Heart left ventricle (tissue), 16 donors: ENCODE data around the gene ENKD1. TPM values are rescaled to one million over a fixed set of nuclear protein-coding genes. Genes with fewer than 3 reads are reported as not detected.

Experiments used
- ATAC-seq, 4 donors: fragments of 200-7000 bp; cut with Tn5 transposase; one replicate each; pipeline ENCODE4 v1.9.1; 2020 to 2022; ENCODE audit warnings: moderate library complexity in 4 of 4, mild to moderate bottlenecking in 3 of 4, moderate number of reproducible peaks in 1 of 4
- DNase-seq, 5 donors: peaks; one replicate each; pipeline ENCODE4 v3.0.0-alpha.2; 2020
- H3K27ac ChIP-seq, 12 donors: fragments of 200-600 bp; sonication (generic) in 4 of 12; one replicate each; pipeline versions ENCODE4 v1.5.0 to v1.8.0; 2016 to 2022; ENCODE audit warnings: mild to moderate bottlenecking in 2 of 12
- H3K27me3 ChIP-seq, 9 donors: fragments of 200-600 bp; sonication (generic) in 2 of 9; one replicate each; pipeline versions ENCODE4 v1.5.1 to v1.8.0; 2016 to 2022; ENCODE audit warnings: mild to moderate bottlenecking in 3 of 9
- H3K36me3 ChIP-seq, 9 donors: fragments of 200-600 bp; sonication (generic) in 2 of 9; one replicate each; pipeline versions ENCODE4 v1.5.0 to v1.8.0; 2018 to 2022; ENCODE audit warnings: mild to moderate bottlenecking in 2 of 9
- H3K4me1 ChIP-seq, 12 donors: fragments of 200-600 bp; sonication (generic) in 4 of 12; one replicate each; pipeline versions ENCODE4 v1.5.0 to v1.8.0; 2016 to 2022; ENCODE audit warnings: mild to moderate bottlenecking in 3 of 12
- H3K4me3 ChIP-seq, 12 donors: fragments of 200-600 bp; sonication (generic) in 4 of 12; one replicate each; pipeline versions ENCODE4 v1.5.0 to v1.8.0; 2017 to 2022; ENCODE audit warnings: mild to moderate bottlenecking in 9 of 12, moderate library complexity in 4 of 12
- H3K9me3 ChIP-seq, 12 donors: fragments of 200-600 bp; sonication (generic) in 4 of 12; one replicate each; pipeline versions ENCODE4 v1.5.0 to v1.8.0; 2016 to 2022; ENCODE audit warnings: mild to moderate bottlenecking in 1 of 12
- CTCF ChIP-seq, 12 donors: fragments of 200-600 bp; sonication (generic) in 4 of 12; IDR thresholded peaks; one replicate each; pipeline versions ENCODE4 v1.5.0 to v1.8.0; 2018 to 2022; ENCODE audit warnings: antibody characterized with exemption in 12 of 12, mild to moderate bottlenecking in 5 of 12
- POLR2A ChIP-seq, 2 donors: fragments of 450-650 bp; IDR thresholded peaks; one replicate each; pipeline ENCODE4 v1.6.1; 2017; ENCODE audit warnings: antibody characterized with exemption in 2 of 2, mild to moderate bottlenecking in 2 of 2, moderate library complexity in 2 of 2
- WGBS, 4 donors: extraction: QIAGEN DNeasy Blood & Tissue Kit in 2 of 4; methylation state at CpG; one replicate each; pipeline versions ENCODE4 v1.1.5 to v1.1.7; 2013 to 2018; 5-methylcytosine and 5-hydroxymethylcytosine counted together
- intact Hi-C, 10 donors: fragments of 100-400 bp; cut with DNase I; formaldehyde crosslinking; loops; one replicate each; pipeline versions ENCODE4 v1.11.1 to v1.14.2; 2022
- polyA plus RNA-seq, 2 donors: library from polyadenylated mRNA; stranded (reverse); fragments of 200-250 nt; gene quantifications; one replicate each; pipeline ENCODE4 v1.2.3, GENCODE V29; 2013
- total RNA-seq, 9 donors: library from RNA; depleted of rRNA in 2 of 9; stranded (reverse); fragments of >200 nt in 2 of 9; fragmentation: NEBNext Ultra II Directional in 3 of 9; extraction: Animal tissue kit (Norgen Biotek cat#: 25700) in 3 of 9; gene quantifications; one replicate each; pipeline versions ENCODE4 v1.1.0 to v1.2.4, GENCODE V29; 2016 to 2023
- donor health status: ischemic (EF 13 %, LVEDD 7.1; RV severe dilation, severe dysfunction).
- donor health status: healthy with polysubstance abuse.
- donor health status: DM: no; HTN: yes; CAD: no.
- donor health status: DM: no; HTN: no; CAD: no.
- donor health status: ischemic (EF 25% LVEDD 6.9; RV normal size, moderate dysfunction).
- donor health status: ischemic (EF 25% LVEDD 5.7; RV mildly dilated, moderate dysfunction).
- donor health status: healthy.
- donor health status: DM: yes; HTN: yes; CAD: no.
- donor health status: ischemic (EF 35%, LVEDD 5.7; RV mildly dilated, moderate dysfunction).
- donor health status: nonischemic (EF 11% LVEDD 7.7; RV severe dilation, severe dysfunction).
- donor health status: DM: yes; HTN: yes; CAD: no.
- donor health status: PGD.
- donor health status: ischemic (EF 29% LVEDD 5.4; RV normal size, mild dysfunction).
- donor health status: nonischemic (EF 23%, LVEDD 6.1; RV moderate dilation, normal function).

The ENKD1 gene
- total and polyA plus RNA-seq, 11 donors, result 7.6 to 26.9 (median 10.6) TPM

- intact Hi-C loops, result loop anchor here in 3 of 10 donors (1.0 to 10.0 kb wide), 3 partner anchors 97 to 175 kb away; partner anchors contain the start of gene CTCF (in 2 of the 3)
- peak within 1 kb of the TSS; percentile 80 to 97 (median 93) for H3K27ac ChIP-seq
- TF ChIP-seq CTCF (IDR thresholded peaks at IDR 0.05) (no peak), POLR2A (IDR thresholded peaks at IDR 0.05) (peak in 1 of 2 donors; percentile 86)
- H3K4me3 ChIP-seq, result peak within 1 kb of the TSS; percentile 73 to 97 (median 82)
- peaks cover 0 to 22% (median 18%) of the 10 kb centered on the region in 12 donors for H3K4me1 ChIP-seq
- ATAC-seq, result peak; percentile 90 to 95 (median 92)
- peaks cover 0 to 10% (median 2%) of the 10 kb centered on the region in 9 donors for H3K27me3 ChIP-seq
- H3K36me3 ChIP-seq, result peaks cover 0 to 23% (median 0%) of the 10 kb centered on the region in 9 donors
- WGBS, 4 donors, result 0 to 2% (median 1%) methylated on average over 18 to 83 of the region's 83 CpGs
- DNase-seq, result peak; percentile 91 to 95 (median 92)
- H3K9me3 ChIP-seq, result no peaks in the 10 kb centered on the region
Measured at GRCh38 chr16:67659675-67660563, 6.6 kb downstream of the ENKD1 start, which contains the start of gene ACD. TSS of gene ACD (minus strand) at chr16:67660260. CDS start at chr16:67660220, 40 bp downstream.

GRCh38 chr16:67658849-67659674 lies 7.5 kb downstream of the ENKD1 start:
- H3K27ac ChIP-seq, result peak overlapping the region in 2 of 12 donors; percentile 89 to 94

GRCh38 chr16:67657751-67658518 lies 8.6 kb downstream of the ENKD1 start:
- DNase-seq, result no peak
- Histone ChIP-seq H3K27me3 (peaks cover 13 to 30% (median 20%) of the 10 kb centered on the region in 9 donors), H3K27ac (no peak overlapping the region), H3K4me1 (peaks cover 0 to 33% (median 27%) of the 10 kb centered on the region in 12 donors), H3K36me3 (peaks cover 0 to 23% (median 0%) of the 10 kb centered on the region in 9 donors), H3K9me3 (no peaks in the 10 kb centered on the region), H3K4me3 (no peak overlapping the region)
- ATAC-seq, result no peak
- intact Hi-C loops, result no loop called here
- WGBS, 4 donors, result 94 to 97% (median 96%) methylated on average over 16 to 18 of the region's 18 CpGs
- no peak for TF ChIP-seq CTCF (IDR thresholded peaks at IDR 0.05)
- TF ChIP-seq POLR2A (IDR thresholded peaks at IDR 0.05), result no peak

More at GRCh38 chr16:67658849-67659674, 7.5 kb downstream of the ENKD1 start:
- Histone ChIP-seq H3K36me3 (peaks cover 0 to 23% (median 0%) of the 10 kb centered on the region in 9 donors), H3K27me3 (peaks cover 6 to 18% (median 11%) of the 10 kb centered on the region in 9 donors), H3K9me3 (no peaks in the 10 kb centered on the region), H3K4me1 (peaks cover 0 to 22% (median 18%) of the 10 kb centered on the region in 12 donors), H3K4me3 (peak overlapping the region; percentile 73 to 97 (median 82))
- TF ChIP-seq POLR2A (IDR thresholded peaks at IDR 0.05) (no peak), CTCF (IDR thresholded peaks at IDR 0.05) (no peak)
- ATAC-seq (no peak), DNase-seq (no peak)
- WGBS, 4 donors, result 30 to 42% (median 38%) methylated on average over 15 to 21 of the region's 21 CpGs
- intact Hi-C loops, result no loop called here
